ENCODE results near the gene NEK8.

The NEK8 gene

GRCh38 chr17:28744104-28744971, 15.8 kb downstream of the NEK8 start:
- H3K9me3 ChIP-seq (ENCODE audit: insufficient read depth, low read length) = no peaks in the 10 kb centered on the region
- H2AFZ ChIP-seq (ENCODE audit: low read depth, low read length, severe bottlenecking) = no peak overlapping the region
- H3K4me2 ChIP-seq (ENCODE audit: low read depth, low read length, poor library complexity, severe bottlenecking) = peak overlapping the region; percentile 71
- H3K9me2 ChIP-seq (replicated peaks; ENCODE audit: insufficient read depth, low read length) = no peaks in the 10 kb centered on the region
- H3K36me3 ChIP-seq (ENCODE audit: low read length) = peaks cover 14% of the 10 kb centered on the region
- H3K27me3 ChIP-seq (ENCODE audit: low read length) = no peaks in the 10 kb centered on the region
- H3K9ac ChIP-seq (ENCODE audit: low read length) = peak overlapping the region; percentile 99
- H3K79me2 ChIP-seq (ENCODE audit: insufficient read depth, low read length) = peaks cover 41% of the 10 kb centered on the region
- peak overlapping the region; percentile 99 for H3K27ac ChIP-seq (ENCODE audit: low read depth, low read length)
- peaks cover 86% of the 10 kb centered on the region for H3F3A ChIP-seq (ENCODE audit: insufficient read depth)
- no peak for TF ChIP-seq EZH2phosphoT487 (conservative IDR thresholded peaks at IDR 0.05; ENCODE audit: low read length)
- TF ChIP-seq CTCF (IDR thresholded peaks at IDR 0.05; ENCODE audit: insufficient read depth, low read length, poor library complexity, severe bottlenecking) = no peak
- no peaks in the 10 kb centered on the region; the same call in 1 of the 2 replicates for H4K20me1 ChIP-seq (ENCODE audit: low read depth, low read length)
- peak overlapping the region; percentile 98 for H3K4me3 ChIP-seq (ENCODE audit: insufficient read depth, low read length, poor library complexity, severe bottlenecking)

- Histone ChIP-seq H3K27me3 (ENCODE audit: low read length) (no peaks in the 10 kb centered on the region), H3F3A (ENCODE audit: insufficient read depth) (peaks cover 88% of the 10 kb centered on the region), H3K4me2 (ENCODE audit: low read depth, low read length, poor library complexity, severe bottlenecking) (peak overlapping the region; percentile 71), H3K9me2 (replicated peaks; ENCODE audit: insufficient read depth, low read length) (no peaks in the 10 kb centered on the region), H2AFZ (ENCODE audit: low read depth, low read length, severe bottlenecking) (no peak overlapping the region), H4K20me1 (ENCODE audit: low read depth, low read length) (no peaks in the 10 kb centered on the region; the same call in 1 of the 2 replicates), H3K36me3 (ENCODE audit: low read length) (peaks cover 14% of the 10 kb centered on the region), H3K9me3 (ENCODE audit: insufficient read depth, low read length) (no peaks in the 10 kb centered on the region), H3K9ac (ENCODE audit: low read length) (peak overlapping the region; percentile 99), H3K4me3 (ENCODE audit: insufficient read depth, low read length, poor library complexity, severe bottlenecking) (peak overlapping the region; percentile 98), H3K79me2 (ENCODE audit: insufficient read depth, low read length) (peaks cover 42% of the 10 kb centered on the region), H3K27ac (ENCODE audit: low read depth, low read length) (peak overlapping the region; percentile 99)
- TF ChIP-seq CTCF (IDR thresholded peaks at IDR 0.05; ENCODE audit: insufficient read depth, low read length, poor library complexity, severe bottlenecking) = no peak
- TF ChIP-seq EZH2phosphoT487 (conservative IDR thresholded peaks at IDR 0.05; ENCODE audit: low read length) = no peak
These were observed 16.6 kb downstream of the NEK8 start for GRCh38 chr17:28744972-28745785.

DNA sequence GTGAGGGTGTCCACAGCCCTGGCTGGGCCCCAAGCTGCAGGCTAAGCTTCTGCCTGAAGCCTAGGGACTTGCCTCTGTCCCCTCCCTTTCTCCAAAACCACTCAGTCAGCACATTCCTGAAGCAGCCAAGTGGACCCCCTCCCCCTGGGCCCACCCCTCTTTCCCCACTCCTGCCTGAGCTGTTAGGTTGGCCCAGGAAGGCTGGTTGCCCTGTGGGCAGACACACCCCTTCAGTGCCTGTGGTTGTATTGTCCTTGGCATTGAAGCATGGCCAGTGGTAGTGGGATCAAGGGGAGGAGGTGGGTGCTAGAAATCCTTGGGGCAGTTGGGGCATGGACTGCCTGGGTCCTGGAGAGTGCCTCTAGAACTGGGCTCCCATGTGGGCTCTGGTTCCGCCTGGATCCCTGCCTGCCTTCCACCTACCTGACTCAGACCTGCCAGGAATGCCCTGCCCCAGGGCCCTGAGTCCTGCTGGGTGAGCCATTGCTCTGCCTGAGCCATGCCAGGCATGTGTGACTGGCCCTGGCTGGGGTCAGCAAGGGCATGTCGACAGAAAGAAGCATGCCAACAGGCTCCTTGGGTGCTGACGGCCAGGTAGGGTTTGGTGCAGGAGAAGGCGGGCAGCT, 17.3 kb downstream of the NEK8 start:
- Histone ChIP-seq H3K4me3 (ENCODE audit: insufficient read depth, low read length, poor library complexity, severe bottlenecking) (peak overlapping the region; percentile 98), H3K9me2 (replicated peaks; ENCODE audit: insufficient read depth, low read length) (no peaks in the 10 kb centered on the region), H3K9ac (ENCODE audit: low read length) (peak overlapping the region; percentile 99), H3K4me2 (ENCODE audit: low read depth, low read length, poor library complexity, severe bottlenecking) (peak overlapping the region; percentile 71), H4K20me1 (ENCODE audit: low read depth, low read length) (peaks cover 6% of the 10 kb centered on the region), H3K27me3 (ENCODE audit: low read length) (no peaks in the 10 kb centered on the region), H3K36me3 (ENCODE audit: low read length) (peaks cover 21% of the 10 kb centered on the region), H3K27ac (ENCODE audit: low read depth, low read length) (peak overlapping the region; percentile 99), H3K79me2 (ENCODE audit: insufficient read depth, low read length) (peaks cover 49% of the 10 kb centered on the region), H3F3A (ENCODE audit: insufficient read depth) (peaks cover 88% of the 10 kb centered on the region), H2AFZ (ENCODE audit: low read depth, low read length, severe bottlenecking) (no peak overlapping the region), H3K9me3 (ENCODE audit: insufficient read depth, low read length) (no peaks in the 10 kb centered on the region)
- no peak for TF ChIP-seq CTCF (IDR thresholded peaks at IDR 0.05; ENCODE audit: insufficient read depth, low read length, poor library complexity, severe bottlenecking)
- no peak for TF ChIP-seq EZH2phosphoT487 (conservative IDR thresholded peaks at IDR 0.05; ENCODE audit: low read length)

Measured in SU-DHL-6 (cell line).